Common myeloid progenitor, CD34-positive (primary cell): Measurements from ENCODE around the gene WWOX.

Source experiments
- CTCF ChIA-PET: fragments of 350-600 bp; sonication (Branson Sonifier 250); formaldehyde crosslinking; loops from one replicate; lab custom pipeline; 2021; ENCODE audit warnings: antibody characterized with exemption; lab: Charles Lee
- POLR2A ChIA-PET: fragments of 350-600 bp; sonication (Branson Sonifier 250); formaldehyde crosslinking; loops from one replicate; lab custom pipeline; 2021; ENCODE audit warnings: antibody characterized with exemption; lab: Charles Lee
- DNase-seq, 3 donors: peaks; one replicate each; pipeline versions ENCODE4 v3.0.0 to v3.0.0-alpha.2; 2013
- H3K27ac ChIP-seq, 2 experiments: 1 replicate in 1 of 2; 2 replicates in 1 of 2; pipeline ENCODE4 v1.7.0; 2013; ENCODE audit warnings: inconsistent platforms in 2 of 2, low read length in 2 of 2, mild to moderate bottlenecking in 2 of 2, low read depth in 1 of 2, moderate library complexity in 1 of 2; ENCODE audit not compliant: severe bottlenecking in 2 of 2, insufficient read depth in 1 of 2, poor library complexity in 1 of 2
- H3K27me3 ChIP-seq, 5 experiments: replicated peaks in 2 of 5; 1 replicate in 3 of 5; 2 replicates in 2 of 5; pipeline versions ENCODE4 v1.6.1 to v1.7.0; 2013; ENCODE audit warnings: low read length in 4 of 5, mild to moderate bottlenecking in 2 of 5, moderate library complexity in 2 of 5, inconsistent platforms in 1 of 5; ENCODE audit not compliant: insufficient read depth in 5 of 5, control insufficient read depth in 4 of 5
- H3K36me3 ChIP-seq, 4 experiments: 1 replicate in 2 of 4; 2 replicates in 2 of 4; pipeline versions ENCODE4 v1.6.1 to v1.7.0; 2013; ENCODE audit warnings: low read length in 3 of 4, control low read depth in 1 of 4, mild to moderate bottlenecking in 1 of 4; ENCODE audit not compliant: control insufficient read depth in 4 of 4, insufficient read depth in 4 of 4
- H3K4me1 ChIP-seq, 4 experiments: 1 replicate in 3 of 4; 2 replicates in 1 of 4; pipeline versions ENCODE4 v1.6.1 to v1.7.1; 2013; ENCODE audit warnings: low read length in 3 of 4, mild to moderate bottlenecking in 3 of 4, control low read depth in 1 of 4, inconsistent platforms in 1 of 4, moderate library complexity in 1 of 4; ENCODE audit not compliant: control insufficient read depth in 4 of 4, insufficient read depth in 4 of 4; ENCODE audit errors: control extremely low read depth in 1 of 4
- H3K4me3 ChIP-seq, 7 experiments: 1 replicate in 4 of 7; 2 replicates in 3 of 7; pipeline versions ENCODE4 v1.5.1 to v1.7.0; 2013; ENCODE audit warnings: mild to moderate bottlenecking in 7 of 7, low read length in 6 of 7, moderate library complexity in 6 of 7, inconsistent platforms in 2 of 7, low read depth in 2 of 7, control low read depth in 1 of 7; ENCODE audit not compliant: insufficient read depth in 4 of 7, control insufficient read depth in 1 of 7; ENCODE audit errors: extremely low read depth in 1 of 7
- H3K9me3 ChIP-seq, 5 experiments: 1 replicate in 4 of 5; 2 replicates in 1 of 5; pipeline versions ENCODE4 v1.6.1 to v1.7.1; 2013; ENCODE audit warnings: low read length in 4 of 5, mild to moderate bottlenecking in 2 of 5, inconsistent platforms in 1 of 5, low read depth in 1 of 5, moderate library complexity in 1 of 5; ENCODE audit not compliant: control insufficient read depth in 4 of 5, insufficient read depth in 2 of 5; ENCODE audit errors: control extremely low read depth in 1 of 5
- WGBS: methylation state at CpG from one replicate; pipeline ENCODE4 v1.1.5; 2013; ENCODE audit not compliant: insufficient coverage; 5-methylcytosine and 5-hydroxymethylcytosine counted together

The WWOX gene

DNA sequence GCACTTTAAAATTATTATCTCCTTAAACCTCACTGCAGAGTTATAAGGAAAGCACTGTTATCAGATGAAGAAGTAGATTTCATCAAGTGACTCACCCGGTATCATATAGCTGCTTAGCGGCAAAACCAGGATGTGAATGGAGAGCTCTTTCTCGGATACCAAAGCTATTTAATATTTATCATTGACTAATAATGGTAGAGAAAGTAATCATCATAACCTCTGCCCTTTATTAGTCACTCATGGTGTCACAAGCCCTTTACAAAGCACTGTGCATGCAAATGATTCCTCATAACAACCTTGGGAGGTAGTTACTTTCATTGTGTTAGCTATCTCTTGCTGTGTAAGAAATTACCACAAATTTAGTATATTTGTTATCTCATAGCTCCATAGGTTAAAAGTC, 908.2 kb downstream of the WWOX start:
- Histone ChIP-seq H3K4me3 (no peak overlapping the region), H3K4me1 (peaks cover 0 to 6% (median 2%) of the 10 kb centered on the region in 4 experiments), H3K27ac (no peak overlapping the region), H3K36me3 (no peaks in the 10 kb centered on the region), H3K9me3 (no peaks in the 10 kb centered on the region), H3K27me3 (no peaks in the 10 kb centered on the region)
- ChIA-PET CTCF (no interaction called here), POLR2A (no interaction called here)
- no peak for DNase-seq
- 80% methylated on average over 1 of the region's 3 CpGs for WGBS

DNA sequence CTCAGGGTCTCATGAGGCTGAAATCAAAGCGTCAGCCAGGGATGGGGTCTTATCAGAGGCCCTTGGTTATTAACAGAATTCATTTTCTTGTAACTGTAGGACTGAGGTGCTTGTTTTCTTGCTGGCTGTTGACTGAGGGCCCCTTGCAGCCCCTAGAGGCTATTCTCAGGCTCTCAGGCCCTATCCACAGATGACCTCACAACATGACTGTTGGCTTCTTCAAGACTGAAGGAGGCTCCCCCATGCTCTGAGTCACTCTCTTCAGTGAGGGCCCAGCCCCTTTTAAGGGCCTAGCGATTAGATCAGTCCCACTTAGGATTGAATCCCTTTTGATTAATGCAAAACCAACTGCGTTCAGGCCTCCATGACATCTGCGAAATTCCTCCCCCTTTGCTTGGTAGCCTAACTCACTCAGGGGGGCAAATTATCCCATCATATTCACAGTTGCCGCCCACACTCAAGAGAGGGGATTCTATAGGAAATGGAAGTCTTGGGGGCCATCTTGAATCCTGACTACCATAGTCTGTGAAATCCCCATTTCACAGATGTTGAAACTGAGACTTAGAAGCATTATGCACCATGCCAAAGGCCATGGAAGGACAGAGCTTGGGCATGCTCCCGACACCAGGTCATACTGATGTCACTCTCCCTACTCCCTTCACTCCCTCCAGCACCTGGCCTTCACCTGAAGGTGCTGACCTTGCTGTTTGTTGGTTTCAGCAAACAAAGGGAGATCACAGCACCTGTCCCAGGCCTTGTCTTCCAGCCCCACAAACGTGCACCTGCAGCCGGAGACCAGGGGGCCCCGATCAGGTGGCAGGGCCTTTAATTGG, 908.8 kb downstream of the WWOX start:
- Histone ChIP-seq H3K36me3 (no peaks in the 10 kb centered on the region), H3K9me3 (no peaks in the 10 kb centered on the region), H3K4me1 (peaks cover 0 to 12% (median 8%) of the 10 kb centered on the region in 4 experiments), H3K4me3 (no peak overlapping the region), H3K27ac (no peak overlapping the region), H3K27me3 (no peaks in the 10 kb centered on the region)
- 98% methylated on average over 8 of the region's 9 CpGs for WGBS
- ChIA-PET POLR2A (no interaction called here), CTCF (no interaction called here)
- peak in 2 of 3 donors; percentile 10 to 34 for DNase-seq

DNA sequence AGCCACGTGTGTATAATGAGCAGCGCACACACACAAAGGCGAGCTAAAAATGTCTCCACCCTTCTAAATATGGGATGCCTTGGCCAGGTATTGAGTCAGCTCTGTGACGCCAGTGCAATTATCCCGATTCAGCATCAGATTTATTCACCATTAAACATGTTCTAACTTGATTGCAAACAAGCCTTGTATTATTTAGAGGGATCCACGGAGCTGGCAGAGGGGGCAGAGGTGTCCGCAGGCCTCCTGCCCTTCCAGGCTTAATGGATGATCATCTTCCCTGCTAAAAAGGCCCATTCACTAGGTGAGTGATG, 909.4 kb downstream of the WWOX start:
- Histone ChIP-seq H3K4me1 (peaks cover 1 to 17% (median 14%) of the 10 kb centered on the region in 4 experiments), H3K27ac (no peak overlapping the region), H3K27me3 (no peaks in the 10 kb centered on the region), H3K36me3 (no peaks in the 10 kb centered on the region), H3K9me3 (no peaks in the 10 kb centered on the region), H3K4me3 (no peak overlapping the region)
- DNase-seq = no peak
- POLR2A ChIA-PET = no interaction called here
- CTCF ChIA-PET = interaction anchor here (0.6 kb wide), 1 partner anchor 13 kb away, joined by 3 read pairs; no protein-coding TSS in a partner anchor
- WGBS = 91% methylated on average over 7 of the region's 7 CpGs

GRCh38 chr16:79009896-79010295, 910.4 kb downstream of the WWOX start:
- ChIA-PET POLR2A (no interaction called here), CTCF (no interaction called here)
- Histone ChIP-seq H3K4me3 (no peak overlapping the region), H3K27me3 (no peaks in the 10 kb centered on the region), H3K9me3 (no peaks in the 10 kb centered on the region), H3K36me3 (no peaks in the 10 kb centered on the region), H3K4me1 (peaks cover 2 to 21% (median 16%) of the 10 kb centered on the region in 4 experiments), H3K27ac (no peak overlapping the region)
- WGBS = 98% methylated on average over 4 of the region's 4 CpGs
- DNase-seq = no peak

DNA sequence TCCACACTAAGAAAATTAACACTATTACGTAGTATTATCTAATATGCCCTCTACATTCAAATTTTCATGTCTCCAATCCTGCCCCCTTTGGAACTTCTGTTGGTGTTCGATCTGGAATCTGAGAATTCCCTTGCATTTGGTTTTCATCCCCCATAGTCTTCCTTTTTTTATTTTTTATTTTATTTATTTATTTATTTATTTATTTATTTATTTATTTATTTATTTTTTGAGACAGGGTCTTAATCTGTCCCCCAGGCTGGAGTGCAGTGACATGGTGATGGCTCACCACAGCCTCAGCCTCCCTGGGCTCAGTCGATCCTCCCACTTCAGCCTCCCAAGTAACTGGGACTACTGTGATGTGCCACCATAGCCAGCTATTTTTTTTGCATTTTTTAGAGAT, 911.8 kb downstream of the WWOX start:
- no peaks in the 10 kb centered on the region for H3K27me3 ChIP-seq
- 92% methylated on average over 1 of the region's 3 CpGs for WGBS
- H3K36me3 ChIP-seq = no peaks in the 10 kb centered on the region
- H3K4me1 ChIP-seq = peaks cover 2 to 21% (median 16%) of the 10 kb centered on the region in 4 experiments
- no peaks in the 10 kb centered on the region for H3K9me3 ChIP-seq
- H3K4me3 ChIP-seq = no peak overlapping the region
- POLR2A ChIA-PET = no interaction called here
- CTCF ChIA-PET = no interaction called here
- no peak for DNase-seq
- no peak overlapping the region for H3K27ac ChIP-seq

- ChIA-PET CTCF (interaction anchor here (0.8 to 1.3 kb wide), 2 partner anchors 24 to 337 kb away, joined by 3 read pairs; no protein-coding TSS in a partner anchor), POLR2A (no interaction called here)
- DNase-seq = peak; percentile 31 to 82 (median 77)
- no peaks in the 10 kb centered on the region for H3K9me3 ChIP-seq
- WGBS = 34% methylated on average over 14 of the region's 15 CpGs
- H3K27me3 ChIP-seq = no peaks in the 10 kb centered on the region
- peak overlapping the region in 1 of 7 experiments; percentile 4 for H3K4me3 ChIP-seq
- H3K27ac ChIP-seq = no peak overlapping the region
- H3K36me3 ChIP-seq = no peaks in the 10 kb centered on the region
- H3K4me1 ChIP-seq = peaks cover 2 to 21% (median 16%) of the 10 kb centered on the region in 4 experiments
These were observed 913.4 kb downstream of the WWOX start for GRCh38 chr16:79012671-79013434.
